GM23248 (cell line): ENCODE results near the gene CYFIP1.

Experiments used
- EZH2 ChIP-seq: fragments of 200-600 bp; sonication (generic); IDR thresholded peaks from 2 replicates; pipeline ENCODE4 v1.6.1; 2018; ENCODE audit warnings: antibody characterized with exemption, mild to moderate bottlenecking; ENCODE audit not compliant: insufficient read depth, poor library complexity, severe bottlenecking
- EZH2phosphoT487 ChIP-seq: fragments of 200-600 bp; sonication (generic); IDR thresholded peaks from 2 replicates; pipeline ENCODE4 v1.6.1; 2018; ENCODE audit warnings: antibody characterized with exemption, moderate library complexity, mild to moderate bottlenecking, low read depth; ENCODE audit not compliant: insufficient read depth

- TF ChIP-seq EZH2: no peak
- TF ChIP-seq EZH2phosphoT487: no peak
Observed at GRCh38 chr15:22838292-22839042, 141.7 kb downstream of the CYFIP1 start, which contains the start of gene NIPA2.
